Ishikawa (cell line): Measurements from ENCODE around the gene MMP24.

ENCODE experiments used
- CEBPB ChIP-seq: IDR thresholded peaks from 2 replicates; pipeline ENCODE4 v1.6.1; 2012
- CREB1 ChIP-seq: IDR thresholded peaks from 2 replicates; pipeline ENCODE4 v1.6.1; 2012; ENCODE audit warnings: low read depth
- EP300 ChIP-seq: IDR thresholded peaks from 2 replicates; pipeline ENCODE4 v1.6.1; 2012; ENCODE audit warnings: borderline replicate concordance
- MAX ChIP-seq: IDR thresholded peaks from 2 replicates; pipeline ENCODE4 v1.6.1; 2012
- RAD21 ChIP-seq: IDR thresholded peaks from 2 replicates; pipeline ENCODE4 v1.6.1; 2012; ENCODE audit warnings: low read depth
- TEAD4 ChIP-seq: IDR thresholded peaks from 2 replicates; pipeline ENCODE4 v1.6.1; 2012
- YY1 ChIP-seq: IDR thresholded peaks from 2 replicates; pipeline ENCODE4 v1.6.1; 2012; ENCODE audit warnings: low read depth
- ZBTB7A ChIP-seq: IDR thresholded peaks from 2 replicates; pipeline ENCODE4 v1.6.1; 2012; ENCODE audit warnings: low read depth

DNA sequence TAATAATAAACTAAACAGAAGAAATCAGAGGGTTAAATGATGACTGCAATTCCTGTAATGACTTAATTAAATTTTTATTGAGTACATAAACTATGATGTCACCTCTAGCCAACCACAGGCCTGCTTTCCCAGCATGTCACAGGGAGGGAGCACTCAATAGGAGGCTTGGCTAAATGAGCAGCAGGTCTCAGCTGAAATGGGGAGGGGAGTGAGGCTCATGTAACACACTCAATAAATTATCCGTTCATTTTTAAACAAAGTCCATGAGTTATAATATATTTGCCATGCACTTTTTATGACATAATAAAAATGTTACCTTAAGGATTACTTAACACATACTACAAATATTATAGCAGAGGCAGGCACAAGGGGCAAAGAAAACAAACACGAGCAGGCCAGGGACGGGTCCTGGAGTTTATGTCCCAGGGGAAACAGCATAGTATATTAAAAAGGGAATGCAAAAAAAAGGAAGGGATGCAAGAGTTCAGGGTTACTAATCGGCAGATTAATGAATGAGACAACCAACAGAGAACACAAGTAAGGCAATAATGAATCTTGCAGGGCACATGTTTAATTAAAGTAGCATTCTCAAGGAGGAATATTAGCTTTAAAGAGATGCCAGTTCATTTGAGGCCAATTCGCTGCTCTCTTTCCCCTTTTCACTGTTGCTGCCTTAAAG lies 92.8 kb downstream of the MMP24 start:
- no peak for TF ChIP-seq MAX
- TF ChIP-seq CEBPB = no peak
- TF ChIP-seq ZBTB7A = no peak
- TF ChIP-seq RAD21 = no peak
- no peak for TF ChIP-seq YY1
- TF ChIP-seq TEAD4 = no peak
- no peak for TF ChIP-seq EP300
- no peak for TF ChIP-seq CREB1
